GM12801 (cell line): ENCODE results near the gene GFY.

Experiments used
- CTCF ChIP-seq: IDR thresholded peaks from one replicate; pipeline ENCODE4 v1.5.1; 2011; ENCODE audit warnings: control low read depth; ENCODE audit not compliant: insufficient read length; ENCODE audit errors: extremely low read depth

Gene GFY

GRCh38 chr19:49438261-49438660 is 13.1 kb downstream of the GFY start:
- no peak for TF ChIP-seq CTCF

- TF ChIP-seq CTCF, result no peak
These were observed 14.6 kb downstream of the GFY start for GRCh38 chr19:49439836-49440235.

GRCh38 chr19:49440439-49441209 is 15.4 kb downstream of the GFY start:
- TF ChIP-seq CTCF, result no peak

GRCh38 chr19:49441210-49441959 is 16.2 kb downstream of the GFY start, which contains the start of gene SLC17A7:
SLC17A7 (minus strand) TSS chr19:49441527; CDS start chr19:49441379, 148 bp downstream.
- TF ChIP-seq CTCF, result no peak

GRCh38 chr19:49441960-49442350 is 16.8 kb downstream of the GFY start:
- no peak for TF ChIP-seq CTCF

- TF ChIP-seq CTCF, result no peak
These were observed 17.2 kb downstream of the GFY start for GRCh38 chr19:49442354-49442753.

- no peak for TF ChIP-seq CTCF
These were observed 17.7 kb downstream of the GFY start for GRCh38 chr19:49442771-49443365.
